Mucosa of descending colon (tissue), 3 donors: ENCODE data around the gene AHCTF1. TPM values are rescaled to one million over a fixed set of nuclear protein-coding genes. Genes with fewer than 3 reads are reported as not detected.
A peak's percentile ranks its signal among the peaks of the same experiment; 100 is the strongest.

Source experiments
- ATAC-seq: fragments of 200-7000 bp; cut with Tn5 transposase; one replicate; pipeline ENCODE4 v1.9.1; 2020; ENCODE audit warnings: mild to moderate bottlenecking, moderate library complexity
- DNase-seq, 3 donors: peaks; one replicate each; pipeline ENCODE4 v3.0.0-alpha.2; 2020
- H3K36me3 ChIP-seq: fragments of 200-600 bp; one replicate; pipeline ENCODE4 v1.8.0; 2021; ENCODE audit warnings: low read depth, mild to moderate bottlenecking
- H3K4me1 ChIP-seq: fragments of 200-600 bp; one replicate; pipeline ENCODE4 v1.8.0; 2021; ENCODE audit warnings: low read depth, mild to moderate bottlenecking
- H3K4me3 ChIP-seq: fragments of 200-600 bp; one replicate; pipeline ENCODE4 v1.8.0; 2021; ENCODE audit warnings: mild to moderate bottlenecking
- H3K9me3 ChIP-seq: fragments of 200-600 bp; one replicate; pipeline ENCODE4 v1.8.0; 2021; ENCODE audit warnings: mild to moderate bottlenecking
- intact Hi-C, 2 donors: fragments of 100-400 bp; cut with DNase I in 1 of 2; cut with micrococcal nuclease in 1 of 2; formaldehyde crosslinking; loops; one replicate each; pipeline versions ENCODE4 v1.11.0 to v1.11.1; 2022; cut with DNase I, micrococcal nuclease
- total RNA-seq, 3 donors: library from RNA; stranded (reverse); fragmentation: NEBNext Ultra II Directional in 2 of 3; extraction: Animal tissue kit (Norgen Biotek cat#: 25700) in 2 of 3; gene quantifications; one replicate each; pipeline versions ENCODE4 v1.2.1 to v1.2.4, GENCODE V29; 2021 to 2023
- TF ChIP-seq, protein P1 (sequence below): fragments of 200-600 bp; IDR thresholded peaks from one replicate; pipeline ENCODE4 v1.8.0; 2022; ENCODE audit warnings: antibody characterized with exemption, mild to moderate bottlenecking
- donor health status: DM: no; HTN: no; CAD: no; lungs with moderate emphysema.
- donor health status: DM: no; HTN: no; CAD: no.
- donor health status: DM: no; HTN: yes; CAD: no.

The AHCTF1 gene
- total RNA-seq, 3 donors from 2014 or later = 25.5 to 41.6 (median 27.6) TPM

GRCh38 chr1:246949956-246950355, 18.2 kb upstream of the AHCTF1 start:
- H3K4me1 ChIP-seq = no peaks in the 10 kb centered on the region
- H3K9me3 ChIP-seq = no peaks in the 10 kb centered on the region
- no peak for ATAC-seq
- no peak overlapping the region for H3K4me3 ChIP-seq
- TF ChIP-seq, protein P1, sequence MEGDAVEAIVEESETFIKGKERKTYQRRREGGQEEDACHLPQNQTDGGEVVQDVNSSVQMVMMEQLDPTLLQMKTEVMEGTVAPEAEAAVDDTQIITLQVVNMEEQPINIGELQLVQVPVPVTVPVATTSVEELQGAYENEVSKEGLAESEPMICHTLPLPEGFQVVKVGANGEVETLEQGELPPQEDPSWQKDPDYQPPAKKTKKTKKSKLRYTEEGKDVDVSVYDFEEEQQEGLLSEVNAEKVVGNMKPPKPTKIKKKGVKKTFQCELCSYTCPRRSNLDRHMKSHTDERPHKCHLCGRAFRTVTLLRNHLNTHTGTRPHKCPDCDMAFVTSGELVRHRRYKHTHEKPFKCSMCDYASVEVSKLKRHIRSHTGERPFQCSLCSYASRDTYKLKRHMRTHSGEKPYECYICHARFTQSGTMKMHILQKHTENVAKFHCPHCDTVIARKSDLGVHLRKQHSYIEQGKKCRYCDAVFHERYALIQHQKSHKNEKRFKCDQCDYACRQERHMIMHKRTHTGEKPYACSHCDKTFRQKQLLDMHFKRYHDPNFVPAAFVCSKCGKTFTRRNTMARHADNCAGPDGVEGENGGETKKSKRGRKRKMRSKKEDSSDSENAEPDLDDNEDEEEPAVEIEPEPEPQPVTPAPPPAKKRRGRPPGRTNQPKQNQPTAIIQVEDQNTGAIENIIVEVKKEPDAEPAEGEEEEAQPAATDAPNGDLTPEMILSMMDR = no peak
- H3K36me3 ChIP-seq = no peaks in the 10 kb centered on the region
- no peak for DNase-seq
- intact Hi-C loops = no loop called here

- Histone ChIP-seq H3K4me1 (no peaks in the 10 kb centered on the region), H3K4me3 (no peak overlapping the region), H3K9me3 (no peaks in the 10 kb centered on the region), H3K36me3 (no peaks in the 10 kb centered on the region)
- DNase-seq (peak in 1 of 3 donors; percentile 9), ATAC-seq (peak; percentile 59)
- TF ChIP-seq, protein P1 = no peak
- intact Hi-C loops = no loop called here
These were observed 15.5 kb upstream of the AHCTF1 start for GRCh38 chr1:246947255-246947654.

DNA sequence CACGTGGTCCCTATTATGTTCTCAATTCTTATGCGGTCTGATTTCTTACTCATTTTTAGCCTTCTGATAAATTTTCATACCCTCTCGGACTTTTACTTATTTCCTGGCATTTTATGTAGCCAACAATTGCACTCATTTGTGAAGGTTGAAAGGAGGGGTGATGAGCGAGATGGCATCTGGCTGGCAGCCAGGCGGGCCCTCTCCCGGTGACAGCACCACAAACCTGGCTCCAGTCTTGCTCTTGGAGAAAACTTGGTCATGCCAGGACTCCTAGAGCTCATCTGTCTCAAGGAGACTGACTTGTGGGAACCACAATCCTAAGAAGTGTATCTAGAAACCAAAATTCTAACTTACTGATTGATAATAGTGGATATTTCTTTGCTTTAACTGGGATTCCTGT, 14.6 kb upstream of the AHCTF1 start:
- DNase-seq (no peak), ATAC-seq (no peak)
- Histone ChIP-seq H3K9me3 (no peaks in the 10 kb centered on the region), H3K4me1 (no peaks in the 10 kb centered on the region), H3K36me3 (no peaks in the 10 kb centered on the region), H3K4me3 (no peak overlapping the region)
- intact Hi-C loops = no loop called here
- TF ChIP-seq, protein P1 = no peak

- ATAC-seq (no peak), DNase-seq (no peak)
- TF ChIP-seq, protein P1 = no peak
- H3K4me1 ChIP-seq = peaks cover 7% of the 10 kb centered on the region
- H3K4me3 ChIP-seq = no peak overlapping the region
- no peaks in the 10 kb centered on the region for H3K36me3 ChIP-seq
- H3K9me3 ChIP-seq = no peaks in the 10 kb centered on the region
- intact Hi-C loops = no loop called here
These were observed 3.0 kb upstream of the AHCTF1 start for GRCh38 chr1:246934765-246935164.

- peaks cover 9% of the 10 kb centered on the region for H3K4me1 ChIP-seq
- no peaks in the 10 kb centered on the region for H3K36me3 ChIP-seq
- no peak overlapping the region for H3K4me3 ChIP-seq
- H3K9me3 ChIP-seq = no peaks in the 10 kb centered on the region
- no peak for DNase-seq
- TF ChIP-seq, protein P1 = no peak
- intact Hi-C loops = no loop called here
- ATAC-seq = no peak
These were observed 2.1 kb upstream of the AHCTF1 start for GRCh38 chr1:246933893-246934292.

GRCh38 chr1:246932366-246932700, 585 bp upstream of the AHCTF1 start:
- peaks cover 9% of the 10 kb centered on the region for H3K4me1 ChIP-seq
- DNase-seq (no peak), ATAC-seq (no peak)
- H3K36me3 ChIP-seq = no peaks in the 10 kb centered on the region
- no peaks in the 10 kb centered on the region for H3K9me3 ChIP-seq
- intact Hi-C loops = no loop called here
- H3K4me3 ChIP-seq = peak overlapping the region; percentile 95
- TF ChIP-seq, protein P1 = no peak
